G401 (cell line): ENCODE measurements around the gene LRIG1. TPM values are rescaled to one million over a fixed set of nuclear protein-coding genes. Genes with fewer than 3 reads are reported as not detected.

ENCODE experiments used
- DNase-seq: peaks from one replicate; pipeline ENCODE4 v3.0.0-alpha.2; 2015; ENCODE audit warnings: low spot score
- in situ Hi-C: cut with HindIII; loops from 2 replicates; pipeline ENCODE4 v1.10.0; 2016; ENCODE audit warnings: low sequenced_read_pairs, mixed read lengths
- total RNA-seq: library from RNA; depleted of rRNA; stranded (reverse); fragments of >200 nt; shearing (Covaris generic); gene quantifications from 2 replicates; pipeline ENCODE4 v1.2.3, GENCODE V29; 2014

Gene LRIG1
- total RNA-seq, 1 experiment from 2014 or later, result 1.7 TPM

GRCh38 chr3:66348704-66349103 is 152.1 kb downstream of the LRIG1 start:
- in situ Hi-C loops, result no loop called here

GRCh38 chr3:66344848-66345578 is 155.8 kb downstream of the LRIG1 start:
- in situ Hi-C loops, result no loop called here
- DNase-seq, result no peak

More at GRCh38 chr3:66348704-66349103, 152.1 kb downstream of the LRIG1 start:
- DNase-seq, result no peak

GRCh38 chr3:66344391-66344811 is 156.4 kb downstream of the LRIG1 start:
- DNase-seq, result no peak

GRCh38 chr3:66342717-66343356 is 158.0 kb downstream of the LRIG1 start:
- in situ Hi-C loops, result no loop called here
- no peak for DNase-seq

More at GRCh38 chr3:66344391-66344811, 156.4 kb downstream of the LRIG1 start:
- in situ Hi-C loops, result no loop called here

- no peak for DNase-seq
- in situ Hi-C loops, result no loop called here
These were observed 161.9 kb downstream of the LRIG1 start for GRCh38 chr3:66338927-66339326.

- in situ Hi-C loops, result no loop called here
- no peak for DNase-seq
These were observed 164.5 kb downstream of the LRIG1 start for GRCh38 chr3:66336333-66336766.

- in situ Hi-C loops, result no loop called here
- DNase-seq, result no peak
These were observed 165.2 kb downstream of the LRIG1 start for GRCh38 chr3:66335671-66336070.
